SU-DHL-6 (cell line): ENCODE data around the gene TCF7L1.

Experiments used
- H2AFZ ChIP-seq: fragments of 200-600 bp; sonication (generic); 2 replicates; pipeline ENCODE4 v1.6.1; 2014; ENCODE audit warnings: low read depth, mild to moderate bottlenecking, moderate library complexity, mixed read lengths, antibody characterized with exemption, low read length; ENCODE audit not compliant: severe bottlenecking
- H3F3A ChIP-seq: fragments of 200-600 bp; shearing (Covaris generic); 2 replicates; pipeline ENCODE4 v1.6.0; 2016; ENCODE audit warnings: antibody characterized with exemption, mild to moderate bottlenecking; ENCODE audit not compliant: insufficient read depth
- H3K27ac ChIP-seq: fragments of 200-600 bp; sonication (generic); 2 replicates; pipeline ENCODE4 v1.5.1; 2016; ENCODE audit warnings: low read depth, mild to moderate bottlenecking, low read length, moderate library complexity, mixed read lengths
- H3K27me3 ChIP-seq: fragments of 200-600 bp; sonication (generic), shearing (Covaris generic); 2 replicates; pipeline ENCODE4 v1.6.0; 2014; ENCODE audit warnings: mild to moderate bottlenecking, low read length
- H3K36me3 ChIP-seq: fragments of 200-600 bp; sonication (generic); 2 replicates; pipeline ENCODE4 v1.6.1; 2014; ENCODE audit warnings: mild to moderate bottlenecking, low read length, mixed read lengths
- H3K4me2 ChIP-seq: fragments of 300-600, 200-600 bp; shearing (Covaris generic), sonication (generic); 2 replicates; pipeline ENCODE4 v1.6.0; 2014; ENCODE audit warnings: low read length, low read depth, mild to moderate bottlenecking; ENCODE audit not compliant: poor library complexity, severe bottlenecking
- H3K4me3 ChIP-seq: fragments of 200-600 bp; sonication (generic); 2 replicates; pipeline ENCODE4 v1.5.1; 2014; ENCODE audit warnings: antibody characterized with exemption, low read length, mild to moderate bottlenecking, mixed read lengths; ENCODE audit not compliant: insufficient read depth, poor library complexity, severe bottlenecking
- H3K79me2 ChIP-seq: fragments of 200-600 bp; sonication (generic); 2 replicates; pipeline ENCODE4 v1.6.1; 2014; ENCODE audit warnings: mild to moderate bottlenecking, low read length, moderate library complexity; ENCODE audit not compliant: insufficient read depth
- H3K9ac ChIP-seq: fragments of 200-600 bp; sonication (generic); 2 replicates; pipeline ENCODE4 v1.7.0; 2014; ENCODE audit warnings: mild to moderate bottlenecking, low read length
- H3K9me2 ChIP-seq: fragments of 200-600 bp; sonication (generic); replicated peaks from 2 replicates; pipeline ENCODE4 v1.6.1; 2014; ENCODE audit warnings: low read length; ENCODE audit not compliant: insufficient read depth
- H3K9me3 ChIP-seq: fragments of 200-600 bp; sonication (generic); 2 replicates; pipeline ENCODE4 v1.6.1; 2014; ENCODE audit warnings: low read length, mixed read lengths; ENCODE audit not compliant: insufficient read depth
- H4K20me1 ChIP-seq: fragments of 200-600 bp; sonication (generic); 2 replicates; pipeline ENCODE4 v1.6.1; 2014; ENCODE audit warnings: low read depth, mild to moderate bottlenecking, antibody characterized with exemption, low read length, moderate library complexity, mixed read lengths
- CTCF ChIP-seq: fragments of 200-600 bp; sonication (generic); IDR thresholded peaks from one replicate; pipeline ENCODE4 v1.5.1; 2017; ENCODE audit warnings: antibody characterized with exemption, mild to moderate bottlenecking, low read length, moderate library complexity; ENCODE audit not compliant: insufficient read depth, poor library complexity, severe bottlenecking
- EZH2phosphoT487 ChIP-seq: fragments of 200-600 bp; sonication (generic), shearing (Covaris generic); conservative IDR thresholded peaks from 2 replicates; pipeline ENCODE4 v1.6.1; 2018; ENCODE audit warnings: mild to moderate bottlenecking, antibody characterized with exemption, low read length, moderate library complexity, mixed read lengths

Gene TCF7L1

GRCh38 chr2:85175369-85176299, 42.4 kb downstream of the TCF7L1 start:
- Histone ChIP-seq H3K79me2 (no peaks in the 10 kb centered on the region), H2AFZ (no peak overlapping the region), H3K9me2 (no peaks in the 10 kb centered on the region), H4K20me1 (no peaks in the 10 kb centered on the region), H3K36me3 (no peaks in the 10 kb centered on the region), H3K4me3 (no peak overlapping the region), H3K4me2 (no peak overlapping the region), H3K9ac (no peak overlapping the region), H3K9me3 (peaks cover 8% of the 10 kb centered on the region; the same call in 1 of the 2 replicates), H3K27ac (no peak overlapping the region), H3F3A (no peaks in the 10 kb centered on the region), H3K27me3 (no peaks in the 10 kb centered on the region)
- TF ChIP-seq CTCF (no peak), EZH2phosphoT487 (no peak)

DNA sequence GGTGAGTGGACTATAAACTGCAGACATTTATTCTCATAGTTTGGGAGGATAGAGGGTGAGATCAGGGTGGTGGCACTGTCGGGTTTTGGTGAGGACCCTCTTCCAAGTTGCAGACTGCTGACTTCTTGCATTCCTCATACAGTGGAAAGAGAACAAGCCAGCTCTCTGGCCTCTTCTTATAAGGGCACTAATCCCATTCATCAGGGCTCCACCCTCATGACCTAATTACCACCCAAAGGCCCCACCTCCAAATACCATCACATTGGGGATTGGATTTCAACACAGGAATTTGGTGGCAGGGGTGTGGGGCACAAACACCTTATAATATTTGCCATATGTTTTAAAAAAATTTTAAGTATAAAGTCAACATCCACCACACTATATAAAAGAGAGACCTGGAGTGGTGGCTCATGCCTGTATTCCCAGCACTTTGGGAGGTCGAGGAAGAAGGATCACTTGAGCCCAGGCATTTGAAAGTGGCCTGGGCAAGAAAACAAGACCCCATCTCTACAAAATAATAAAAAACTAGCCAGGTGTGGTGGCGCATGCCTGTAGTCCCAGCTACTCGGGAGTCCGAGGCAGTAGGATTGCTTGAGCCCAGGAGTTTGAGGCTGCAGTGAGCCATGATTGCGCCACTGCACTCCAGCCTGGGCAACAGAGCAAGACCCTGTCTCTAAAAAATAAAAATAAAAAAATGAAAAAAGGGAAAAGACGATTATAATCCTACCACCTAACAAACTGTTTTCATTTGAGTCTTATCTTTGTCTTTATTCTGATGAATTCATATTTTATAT, 44.0 kb downstream of the TCF7L1 start:
- no peaks in the 10 kb centered on the region for H3K9me3 ChIP-seq
- H3K36me3 ChIP-seq: no peaks in the 10 kb centered on the region
- H3K4me2 ChIP-seq: no peak overlapping the region
- no peaks in the 10 kb centered on the region for H3K27me3 ChIP-seq
- H3K79me2 ChIP-seq: no peaks in the 10 kb centered on the region
- no peak overlapping the region for H3K9ac ChIP-seq
- no peaks in the 10 kb centered on the region for H4K20me1 ChIP-seq
- H2AFZ ChIP-seq: no peak overlapping the region
- H3K4me3 ChIP-seq: no peak overlapping the region
- no peaks in the 10 kb centered on the region for H3F3A ChIP-seq
- TF ChIP-seq CTCF: no peak
- TF ChIP-seq EZH2phosphoT487: no peak
- no peak overlapping the region for H3K27ac ChIP-seq
- H3K9me2 ChIP-seq: no peaks in the 10 kb centered on the region

GRCh38 chr2:85178154-85178553, 45.0 kb downstream of the TCF7L1 start:
- H3K27me3 ChIP-seq: no peaks in the 10 kb centered on the region
- no peak overlapping the region for H3K27ac ChIP-seq
- no peaks in the 10 kb centered on the region for H4K20me1 ChIP-seq
- TF ChIP-seq EZH2phosphoT487: no peak
- TF ChIP-seq CTCF: no peak
- H3K79me2 ChIP-seq: no peaks in the 10 kb centered on the region
- H3K9ac ChIP-seq: no peak overlapping the region
- H3K4me2 ChIP-seq: no peak overlapping the region
- H3K9me2 ChIP-seq: no peaks in the 10 kb centered on the region
- H3F3A ChIP-seq: no peaks in the 10 kb centered on the region
- no peaks in the 10 kb centered on the region for H3K9me3 ChIP-seq
- no peak overlapping the region for H3K4me3 ChIP-seq
- no peaks in the 10 kb centered on the region for H3K36me3 ChIP-seq
- H2AFZ ChIP-seq: no peak overlapping the region
